Upper lobe of left lung (tissue), 4 donors: ENCODE data around the gene ADAM15.

Source experiments
- CTCF ChIP-seq, 6 experiments: fragments of 450-650 bp in 4 of 6; fragments of 200-600 bp in 2 of 6; sonication (generic) in 2 of 6; IDR thresholded peaks; one replicate each; pipeline ENCODE4 v1.5.1; 2016 to 2019; ENCODE audit warnings: antibody characterized with exemption in 6 of 6
- EP300 ChIP-seq, 4 donors: sonication (generic); formaldehyde crosslinking; IDR thresholded peaks; one replicate each; pipeline ENCODE4 v1.5.1; 2017; ENCODE audit warnings: antibody characterized with exemption in 4 of 4, control low read depth in 2 of 4
- POLR2A ChIP-seq, 4 donors: fragments of 450-650 bp; IDR thresholded peaks; one replicate each; pipeline ENCODE4 v1.5.1; 2016 to 2017; ENCODE audit warnings: antibody characterized with exemption in 4 of 4, mild to moderate bottlenecking in 2 of 4
- POLR2AphosphoS5 ChIP-seq, 2 donors: sonication (generic); formaldehyde crosslinking; IDR thresholded peaks; one replicate each; pipeline ENCODE4 v1.5.1; 2017; ENCODE audit warnings: antibody characterized with exemption in 2 of 2

- TF ChIP-seq CTCF (IDR thresholded peaks at IDR 0.05) (no peak), POLR2A (IDR thresholded peaks at IDR 0.05) (no peak), EP300 (IDR thresholded peaks at IDR 0.05) (no peak), POLR2AphosphoS5 (IDR thresholded peaks at IDR 0.05) (no peak)
Measured at GRCh38 chr1:155009742-155010141, 41.4 kb upstream of the ADAM15 start.
